Endothelial cell of umbilical vein (primary cell): ENCODE measurements around the gene KMT5C. TPM values are rescaled to one million over a fixed set of nuclear protein-coding genes. Genes with fewer than 3 reads are reported as not detected.

Experiments
- BruUV-seq: library from RNA; stranded (reverse); fragments of 400-500 nt; replicated peaks from 2 replicates; lab custom pipeline; 2021; lab: Mats Ljungman, UMichigan
- CTCF ChIA-PET: fragments of 300-600, 350-600 bp; sonication (Branson Sonifier 250); formaldehyde crosslinking; loops from one replicate; lab custom pipeline; 2021; ENCODE audit warnings: antibody characterized with exemption, inconsistent platforms; lab: Charles Lee
- POLR2A ChIA-PET: fragments of 300-600, 350-600 bp; sonication (Branson Sonifier 250); formaldehyde crosslinking; loops from one replicate; lab custom pipeline; 2021; ENCODE audit warnings: antibody characterized with exemption, inconsistent platforms; lab: Charles Lee
- DNase-seq: peaks from one replicate; pipeline ENCODE4 v3.0.0-alpha.2; 2011; ENCODE audit warnings: low read depth, low spot score
- FAIRE-seq: peaks from 2 replicates; lab custom pipeline; 2011; peaks lifted over from hg19 to GRCh38; lab: Jason Lieb, UNC
- H2AFZ ChIP-seq: 2 replicates; pipeline ENCODE4 v1.6.0; 2012; ENCODE audit warnings: low read depth, low read length, control low read depth, inconsistent platforms
- H3K27ac ChIP-seq: 2 replicates; pipeline ENCODE4 v1.5.1; 2011; ENCODE audit warnings: low read depth, mild to moderate bottlenecking, control low read depth, low read length, moderate library complexity; ENCODE audit not compliant: insufficient read depth
- H3K27me3 ChIP-seq, 2 experiments: 2 replicates each; pipeline versions ENCODE4 v1.6.0 to v1.6.1; 2011; ENCODE audit warnings: low read length in 2 of 2, mixed read lengths in 1 of 2; ENCODE audit not compliant: control insufficient read depth in 2 of 2, insufficient read depth in 2 of 2
- H3K36me3 ChIP-seq, 2 experiments: 2 replicates in 1 of 2; 3 replicates in 1 of 2; pipeline ENCODE4 v1.5.1; 2011; ENCODE audit warnings: low read length in 2 of 2, mild to moderate bottlenecking in 1 of 2, moderate library complexity in 1 of 2; ENCODE audit not compliant: control insufficient read depth in 2 of 2, insufficient read depth in 2 of 2; ENCODE audit errors: extremely low read depth in 1 of 2
- H3K4me1 ChIP-seq: 3 replicates; pipeline ENCODE4 v1.5.1; 2011; ENCODE audit warnings: mild to moderate bottlenecking, low read length; ENCODE audit not compliant: control insufficient read depth, insufficient read depth; ENCODE audit errors: extremely low read depth
- H3K4me2 ChIP-seq: 2 replicates; pipeline ENCODE4 v1.6.1; 2011; ENCODE audit warnings: low read length, control low read depth, mixed read lengths; ENCODE audit not compliant: insufficient read depth
- H3K4me3 ChIP-seq, 3 experiments: fragments of 200-600 bp in 1 of 3; sonication (generic), shearing (Covaris generic) in 1 of 3; replicated peaks in 1 of 3; 2 replicates each; pipeline ENCODE4 v1.5.1; 2011 to 2016; ENCODE audit warnings: control low read depth in 3 of 3, low read length in 3 of 3, mild to moderate bottlenecking in 2 of 3, inconsistent platforms in 1 of 3, low read depth in 1 of 3, moderate library complexity in 1 of 3; ENCODE audit not compliant: insufficient read depth in 1 of 3
- H3K79me2 ChIP-seq: 2 replicates; pipeline ENCODE4 v1.6.0; 2012; ENCODE audit warnings: low read length, inconsistent platforms; ENCODE audit not compliant: control insufficient read depth, insufficient read depth
- H3K9ac ChIP-seq: replicated peaks from 2 replicates; pipeline ENCODE3; 2011; ENCODE audit warnings: low read length, control low read depth; ENCODE audit not compliant: insufficient read depth; ENCODE audit errors: extremely low read depth
- H3K9me1 ChIP-seq: replicated peaks from 3 replicates; pipeline ENCODE4 v1.6.0; 2011; ENCODE audit warnings: mild to moderate bottlenecking, low read length; ENCODE audit not compliant: control insufficient read depth, insufficient read depth; ENCODE audit errors: extremely low read depth
- H3K9me3 ChIP-seq: replicated peaks from 2 replicates; pipeline ENCODE4 v1.5.1; 2012; ENCODE audit warnings: low read length, inconsistent platforms; ENCODE audit not compliant: control insufficient read depth, insufficient read depth
- H4K20me1 ChIP-seq: replicated peaks from 2 replicates; pipeline ENCODE3; 2011; ENCODE audit warnings: mild to moderate bottlenecking, low read length; ENCODE audit not compliant: control insufficient read depth, insufficient read depth; ENCODE audit errors: extremely low read depth
- EZH2 ChIP-seq: IDR thresholded peaks from 2 replicates; pipeline ENCODE4 v1.6.1; 2012; ENCODE audit warnings: borderline replicate concordance, low read depth, mild to moderate bottlenecking, moderate library complexity, low read length, inconsistent platforms; ENCODE audit not compliant: severe bottlenecking
- FOS ChIP-seq: IDR thresholded peaks from 2 replicates; pipeline ENCODE4 v1.6.1; 2011; ENCODE audit warnings: mild to moderate bottlenecking, low read length, moderate library complexity, borderline replicate concordance; ENCODE audit not compliant: insufficient read depth
- GATA2 ChIP-seq: IDR thresholded peaks from 2 replicates; pipeline ENCODE4 v1.7.0; 2011; ENCODE audit warnings: low read depth, mild to moderate bottlenecking, moderate library complexity, mixed read lengths, low read length; ENCODE audit not compliant: insufficient read length, insufficient read depth
- JUN ChIP-seq: IDR thresholded peaks from 2 replicates; pipeline ENCODE4 v1.6.1; 2011; ENCODE audit warnings: borderline replicate concordance, low read depth; ENCODE audit not compliant: insufficient read length, insufficient read depth
- MYC ChIP-seq: IDR thresholded peaks from one replicate; pipeline ENCODE4 v1.6.1; 2011; ENCODE audit warnings: mild to moderate bottlenecking, low read depth, low read length
- POLR2A ChIP-seq: IDR thresholded peaks from 2 replicates; pipeline ENCODE4 v1.6.1; 2012; ENCODE audit warnings: low read depth, mild to moderate bottlenecking, control low read depth, low read length
- POLR2AphosphoS5 ChIP-seq: IDR thresholded peaks from 2 replicates; pipeline ENCODE4 v1.6.1; 2012; ENCODE audit warnings: low read depth, mild to moderate bottlenecking, control low read depth, low read length, moderate library complexity; ENCODE audit not compliant: insufficient read depth
- dilution Hi-C: fragments of 300-500 bp; cut with MboI; formaldehyde crosslinking; loops from one replicate; pipeline ENCODE4 v1.15.0; 2019; ENCODE audit warnings: low sequenced_read_pairs; ENCODE audit not compliant: extremely low pct_ligation_motif_present
- intact Hi-C: fragments of 100-400 bp; cut with micrococcal nuclease; formaldehyde crosslinking; loops from one replicate; pipeline ENCODE4 v1.10.0; 2022
- polyA plus RNA-seq, 4 experiments: library from polyadenylated mRNA; depleted of rRNA in 3 of 4; stranded (reverse) in 3 of 4; unstranded in 1 of 4; fragments of >200 nt; gene quantifications; 2 replicates each; pipeline versions ENCODE4 v1.2.1 to v1.2.3, GENCODE V29; 2011 to 2012; ENCODE audit warnings: missing spikeins in 1 of 4
- total RNA-seq: library from RNA; stranded (reverse); gene quantifications from 2 replicates; pipeline ENCODE4 v1.2.3, GENCODE V29; 2021
- TF ChIP-seq, protein P1 (sequence below): IDR thresholded peaks from 2 replicates; pipeline ENCODE4 v1.6.1; 2011; ENCODE audit not compliant: insufficient read depth, insufficient read length
- TF ChIP-seq, protein P2 (sequence below), 2 donors: IDR thresholded peaks; 1 replicate in 1 of 2; 2 replicates in 1 of 2; pipeline ENCODE4 v1.5.1; 2011; ENCODE audit warnings: low read length in 2 of 2, mild to moderate bottlenecking in 2 of 2, moderate library complexity in 2 of 2, control low read depth in 1 of 2, inconsistent platforms in 1 of 2, low read depth in 1 of 2; ENCODE audit not compliant: insufficient read depth in 1 of 2; ENCODE audit errors: extremely low read depth in 1 of 2

Gene KMT5C
- total and polyA plus RNA-seq, 2 donors (not counting 3 experiments of a cell fraction or from before 2014, with no cell fraction given), result 7.2 to 13.5 TPM

DNA sequence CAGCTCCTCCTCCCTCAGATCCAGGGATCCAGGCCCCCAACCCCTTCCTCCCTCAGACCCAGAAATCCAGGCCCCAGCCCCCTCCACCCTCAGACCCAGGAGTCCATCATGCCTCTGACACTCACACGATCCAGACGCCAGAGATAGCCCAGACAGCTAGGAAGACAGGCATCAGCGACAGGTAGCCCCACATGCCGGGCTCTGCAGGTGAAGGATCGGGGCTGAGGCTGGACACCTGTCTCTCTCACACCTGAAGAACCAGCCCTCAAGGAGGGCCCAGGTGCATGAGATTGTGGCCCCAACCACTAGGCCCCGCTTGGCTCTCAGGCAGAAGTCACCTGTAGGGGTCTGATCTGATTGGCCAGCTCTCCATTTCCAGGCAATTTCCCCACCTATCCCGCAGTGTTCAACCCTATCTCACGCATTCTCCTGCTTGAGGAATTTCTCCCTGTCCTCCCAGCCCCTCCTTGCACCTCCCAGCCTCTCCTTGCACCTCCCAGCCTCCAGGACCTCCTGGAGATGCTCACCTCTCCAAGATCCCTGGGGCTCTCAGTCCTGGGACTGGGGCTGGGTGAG is 18.7 kb upstream of the KMT5C start:
- Histone ChIP-seq H3K79me2 (no peaks in the 10 kb centered on the region), H3K4me2 (no peak overlapping the region), H3K36me3 (no peaks in the 10 kb centered on the region), H2AFZ (no peak overlapping the region), H3K27ac (no peak overlapping the region), H3K9me1 (no peaks in the 10 kb centered on the region), H4K20me1 (no peaks in the 10 kb centered on the region), H3K4me1 (no peaks in the 10 kb centered on the region), H3K9me3 (no peaks in the 10 kb centered on the region), H3K9ac (no peak overlapping the region), H3K4me3 (no peak overlapping the region), H3K27me3 (peaks cover 0 to 2% of the 10 kb centered on the region in 2 experiments)
- no TSS peak for BruUV-seq
- DNase-seq (no peak), FAIRE-seq (no peak)
- dilution Hi-C loops, result no loop called here
- ChIA-PET POLR2A (interaction anchor here (0.6 kb wide), 1 partner anchor 61 kb away, joined by 7 read pairs; no protein-coding TSS in a partner anchor), CTCF (interaction anchor here (1.0 to 3.0 kb wide), 5 partner anchors 12 to 97 kb away, joined by 3 to 17 read pairs (median 6); partner anchors contain the start of gene KMT5C)
- TF ChIP-seq EZH2 (no peak), JUN (no peak), POLR2A (no peak), MYC (no peak), GATA2 (no peak), FOS (no peak), POLR2AphosphoS5 (no peak)
- TF ChIP-seq, protein P1, sequence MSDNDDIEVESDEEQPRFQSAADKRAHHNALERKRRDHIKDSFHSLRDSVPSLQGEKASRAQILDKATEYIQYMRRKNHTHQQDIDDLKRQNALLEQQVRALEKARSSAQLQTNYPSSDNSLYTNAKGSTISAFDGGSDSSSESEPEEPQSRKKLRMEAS, result no peak
- TF ChIP-seq, protein P2, sequence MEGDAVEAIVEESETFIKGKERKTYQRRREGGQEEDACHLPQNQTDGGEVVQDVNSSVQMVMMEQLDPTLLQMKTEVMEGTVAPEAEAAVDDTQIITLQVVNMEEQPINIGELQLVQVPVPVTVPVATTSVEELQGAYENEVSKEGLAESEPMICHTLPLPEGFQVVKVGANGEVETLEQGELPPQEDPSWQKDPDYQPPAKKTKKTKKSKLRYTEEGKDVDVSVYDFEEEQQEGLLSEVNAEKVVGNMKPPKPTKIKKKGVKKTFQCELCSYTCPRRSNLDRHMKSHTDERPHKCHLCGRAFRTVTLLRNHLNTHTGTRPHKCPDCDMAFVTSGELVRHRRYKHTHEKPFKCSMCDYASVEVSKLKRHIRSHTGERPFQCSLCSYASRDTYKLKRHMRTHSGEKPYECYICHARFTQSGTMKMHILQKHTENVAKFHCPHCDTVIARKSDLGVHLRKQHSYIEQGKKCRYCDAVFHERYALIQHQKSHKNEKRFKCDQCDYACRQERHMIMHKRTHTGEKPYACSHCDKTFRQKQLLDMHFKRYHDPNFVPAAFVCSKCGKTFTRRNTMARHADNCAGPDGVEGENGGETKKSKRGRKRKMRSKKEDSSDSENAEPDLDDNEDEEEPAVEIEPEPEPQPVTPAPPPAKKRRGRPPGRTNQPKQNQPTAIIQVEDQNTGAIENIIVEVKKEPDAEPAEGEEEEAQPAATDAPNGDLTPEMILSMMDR (IDR thresholded peaks at IDR 0.05; ENCODE audit: extremely low read depth in 1 of 2, insufficient read depth in 1 of 2, low read depth in 1 of 2, low read length in 2 of 2), result no peak
- intact Hi-C loops, result no loop called here
